IPS-NIHi11 (cell line): ENCODE results near the gene TRAPPC12.

Experiments
- DNase-seq: peaks from one replicate; pipeline ENCODE4 v3.0.0; 2012; ENCODE audit warnings: mixed read lengths, low spot score

The TRAPPC12 gene

GRCh38 chr2:3470166-3470651 is 90.7 kb downstream of the TRAPPC12 start:
- no peak for DNase-seq

GRCh38 chr2:3470856-3471737 is 91.6 kb downstream of the TRAPPC12 start:
- no peak for DNase-seq

- no peak for DNase-seq
Measured at GRCh38 chr2:3472296-3472695, 92.8 kb downstream of the TRAPPC12 start.

DNA sequence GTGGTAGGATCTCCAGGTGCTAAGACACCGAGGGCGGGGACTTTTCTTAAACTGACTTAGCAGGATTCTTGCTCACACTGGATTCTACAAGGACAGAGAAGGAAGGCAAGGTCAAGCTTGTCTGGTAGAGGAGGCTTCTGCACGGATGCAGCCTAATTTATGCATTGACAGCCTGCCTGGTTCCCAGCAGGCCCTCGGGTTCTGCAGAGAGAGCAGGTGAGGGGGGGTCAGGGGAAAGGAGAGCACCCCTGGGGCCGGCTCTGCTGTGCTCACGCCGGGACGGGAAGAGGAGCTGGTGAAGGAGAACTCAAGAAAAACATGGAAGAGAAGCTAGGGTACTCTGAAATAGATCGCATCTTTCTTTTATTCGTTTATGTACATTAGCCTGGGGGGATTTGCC is 93.5 kb downstream of the TRAPPC12 start:
- DNase-seq, result no peak

DNA sequence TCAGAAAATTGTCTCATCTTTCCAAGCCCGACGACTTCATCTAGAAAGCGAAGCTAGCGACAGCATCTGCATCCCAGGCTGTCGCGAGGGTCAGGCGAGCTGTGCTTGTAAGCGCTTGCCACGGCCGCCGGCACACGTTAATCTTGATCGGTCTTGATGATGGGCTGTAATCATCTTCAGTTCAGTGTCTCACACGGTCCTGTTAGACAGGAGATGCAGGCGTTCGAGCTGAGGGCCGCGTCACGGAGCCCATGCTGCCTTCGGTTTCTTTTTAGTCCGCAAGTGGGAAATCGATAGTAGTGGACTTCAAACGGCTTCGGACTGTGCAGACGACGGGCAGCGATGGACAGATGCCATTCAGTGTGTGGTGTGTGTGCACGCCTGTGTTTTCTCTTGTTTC is 96.3 kb downstream of the TRAPPC12 start:
- DNase-seq, result no peak

- DNase-seq, result no peak
Measured at GRCh38 chr2:3476321-3476984, 97.0 kb downstream of the TRAPPC12 start.

GRCh38 chr2:3476985-3477327 is 97.5 kb downstream of the TRAPPC12 start:
- no peak for DNase-seq

- DNase-seq, result no peak
Measured at GRCh38 chr2:3478846-3479385, 99.4 kb downstream of the TRAPPC12 start.

- no peak for DNase-seq
Measured at GRCh38 chr2:3479430-3480320, 100.2 kb downstream of the TRAPPC12 start.

GRCh38 chr2:3480352-3481010 is 101.0 kb downstream of the TRAPPC12 start:
- DNase-seq, result no peak

GRCh38 chr2:3481011-3481400 is 101.5 kb downstream of the TRAPPC12 start:
- no peak for DNase-seq

GRCh38 chr2:3481736-3482362 is 102.4 kb downstream of the TRAPPC12 start:
- no peak for DNase-seq

GRCh38 chr2:3482363-3482821 is 102.9 kb downstream of the TRAPPC12 start:
- no peak for DNase-seq

GRCh38 chr2:3483227-3483985 is 103.9 kb downstream of the TRAPPC12 start:
- DNase-seq, result peak; percentile 79

DNA sequence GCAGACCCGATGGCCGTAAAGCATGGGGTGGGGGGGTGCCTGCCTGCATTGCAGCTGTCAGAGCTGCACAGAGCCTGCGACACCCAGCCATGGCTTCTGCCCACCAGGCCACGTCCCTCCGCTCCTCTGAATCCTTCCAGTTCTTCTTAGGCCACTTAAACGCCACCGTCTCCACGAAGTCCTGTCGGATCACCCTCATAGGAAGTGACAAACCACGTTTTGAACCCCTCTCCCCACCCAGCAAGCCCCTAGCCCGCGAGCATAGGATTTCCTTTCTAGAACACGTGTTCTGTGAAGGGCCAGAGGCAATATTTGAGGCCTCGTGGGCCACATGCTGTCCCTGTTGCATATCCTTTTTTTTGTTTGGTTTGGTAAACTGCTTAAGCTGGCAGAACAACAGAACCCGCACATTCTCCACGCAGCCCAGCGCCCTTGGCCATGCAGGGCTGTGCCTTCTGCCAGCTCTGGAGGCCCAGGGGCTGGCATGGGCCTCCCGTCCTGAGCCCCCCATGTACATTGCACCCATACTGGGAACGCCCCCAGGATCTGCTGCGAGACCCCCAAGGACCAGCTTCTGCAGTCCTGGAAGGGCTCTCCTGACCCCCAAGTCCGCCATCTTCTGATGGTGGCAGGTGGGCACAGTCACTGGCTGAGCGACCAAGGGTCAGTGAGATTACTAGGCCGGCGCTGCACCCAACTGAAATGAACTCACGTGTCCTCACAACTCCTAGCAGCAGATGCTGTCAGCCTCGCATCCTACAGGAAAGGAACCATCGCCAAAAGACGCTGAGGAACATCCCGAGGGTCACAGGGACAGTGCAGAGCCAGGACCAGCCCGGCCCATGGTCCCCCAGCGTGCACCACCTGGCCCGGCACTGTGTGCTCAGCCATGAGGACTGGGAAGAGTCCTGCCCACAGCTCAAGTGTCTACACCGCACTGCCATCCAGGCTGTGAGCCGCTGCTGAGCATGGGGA is 104.8 kb downstream of the TRAPPC12 start:
- no peak for DNase-seq

GRCh38 chr2:3485166-3485565 is 105.7 kb downstream of the TRAPPC12 start:
- DNase-seq, result no peak

- DNase-seq, result no peak
Measured at GRCh38 chr2:3486047-3487027, 106.8 kb downstream of the TRAPPC12 start.

DNA sequence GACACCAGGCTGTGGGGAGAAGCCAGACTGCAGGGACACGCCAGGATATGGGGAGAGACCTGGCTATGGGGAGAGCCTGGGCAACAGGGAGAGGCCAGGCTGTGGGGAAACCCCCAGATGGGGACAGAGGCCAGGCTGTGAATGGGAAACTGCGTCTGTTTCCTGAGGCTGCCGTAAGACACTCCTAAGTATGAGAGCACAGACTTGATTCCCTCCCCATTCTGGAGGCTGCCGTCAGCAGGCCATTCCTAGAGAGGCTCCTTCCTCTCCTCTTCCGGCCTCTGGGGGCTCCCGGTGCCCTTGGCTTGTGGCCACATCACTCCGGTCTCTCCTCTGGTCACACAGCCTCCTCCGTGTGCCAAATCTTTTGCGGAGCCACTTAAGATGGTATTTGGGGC is 107.5 kb downstream of the TRAPPC12 start:
- no peak for DNase-seq
